GM23338 (cell line): ENCODE data around the gene TENT4A. TPM values are rescaled to one million over a fixed set of nuclear protein-coding genes. Genes with fewer than 3 reads are reported as not detected.

Experiments
- ATAC-seq: fragments of 200-7000 bp; cut with Tn5 transposase; 3 replicates; pipeline ENCODE4 v1.9.1; 2020
- DNase-seq: peaks from one replicate; pipeline ENCODE4 v3.0.0-alpha.2; 2015; ENCODE audit warnings: low spot score
- H2AFZ ChIP-seq: fragments of 200-600 bp; sonication (generic); 2 replicates; pipeline ENCODE4 v1.8.0; 2016; ENCODE audit warnings: antibody characterized with exemption, mild to moderate bottlenecking, moderate library complexity
- H3F3A ChIP-seq: fragments of 200-600 bp; sonication (generic); replicated peaks from 2 replicates; pipeline ENCODE4 v1.8.0; 2017; ENCODE audit warnings: antibody characterized with exemption, mixed run types, low read depth
- H3K27ac ChIP-seq: fragments of 200-600 bp; sonication (generic); 2 replicates; pipeline ENCODE4 v1.6.1; 2016; ENCODE audit warnings: low read depth
- H3K27me3 ChIP-seq: fragments of 200-600 bp; sonication (generic); 2 replicates; pipeline ENCODE4 v1.8.0; 2016; ENCODE audit warnings: mild to moderate bottlenecking, mixed run types, moderate library complexity; ENCODE audit not compliant: insufficient read depth
- H3K36me3 ChIP-seq: fragments of 200-600 bp; sonication (generic); 2 replicates; pipeline ENCODE4 v1.8.0; 2016; ENCODE audit warnings: mild to moderate bottlenecking; ENCODE audit not compliant: insufficient read depth
- H3K4me1 ChIP-seq: fragments of 200-600 bp; sonication (generic); 2 replicates; pipeline ENCODE4 v1.8.0; 2016; ENCODE audit warnings: mild to moderate bottlenecking, moderate library complexity; ENCODE audit not compliant: insufficient read depth
- H3K4me2 ChIP-seq: fragments of 200-600 bp; sonication (generic); 2 replicates; pipeline ENCODE4 v1.7.1; 2017; ENCODE audit warnings: mixed run types
- H3K4me3 ChIP-seq: fragments of 200-600 bp; sonication (generic); 2 replicates; pipeline ENCODE4 v1.6.1; 2016; ENCODE audit warnings: mixed run types
- H3K79me2 ChIP-seq: fragments of 200-600 bp; sonication (generic); replicated peaks from 2 replicates; pipeline ENCODE4 v1.8.0; 2017; ENCODE audit warnings: mild to moderate bottlenecking; ENCODE audit not compliant: insufficient read depth
- H3K9me2 ChIP-seq: fragments of 200-600 bp; sonication (generic); 2 replicates; pipeline ENCODE4 v1.8.0; 2017; ENCODE audit not compliant: insufficient read depth
- H4K20me1 ChIP-seq: fragments of 200-600 bp; sonication (generic); replicated peaks from 2 replicates; pipeline ENCODE4 v1.8.0; 2017; ENCODE audit warnings: mild to moderate bottlenecking; ENCODE audit not compliant: insufficient read depth
- H3K27ac Mint-ChIP-seq: 2 replicates; pipeline ENCODE4 v1.8.0; 2020; ENCODE audit warnings: inconsistent platforms, mild to moderate bottlenecking, moderate library complexity, mixed read lengths
- H3K27me3 Mint-ChIP-seq: 3 replicates; pipeline ENCODE4 v1.8.0; 2022; ENCODE audit warnings: low read depth, mild to moderate bottlenecking, moderate library complexity, mixed read lengths, inconsistent platforms; ENCODE audit not compliant: insufficient read depth, poor library complexity
- H3K36me3 Mint-ChIP-seq: 3 replicates; pipeline ENCODE4 v1.8.0; 2021; ENCODE audit warnings: low read depth, mild to moderate bottlenecking, inconsistent platforms, moderate library complexity, mixed read lengths
- H3K4me1 Mint-ChIP-seq: 3 replicates; pipeline ENCODE4 v1.8.0; 2020; ENCODE audit warnings: mild to moderate bottlenecking, inconsistent platforms, mixed read lengths
- H3K4me3 Mint-ChIP-seq: 3 replicates; pipeline ENCODE4 v1.8.0; 2021; ENCODE audit warnings: moderate library complexity, mild to moderate bottlenecking, inconsistent platforms, mixed read lengths
- H3K9me3 Mint-ChIP-seq: 3 replicates; pipeline ENCODE4 v1.8.0; 2020; ENCODE audit warnings: moderate library complexity, mild to moderate bottlenecking, inconsistent platforms, mixed read lengths
- CREB1 ChIP-seq: fragments of 250-450 bp; sonication (Bioruptor Pico); IDR thresholded peaks from 2 replicates; pipeline ENCODE4 v1.5.0; 2020; ENCODE audit warnings: low read depth, mild to moderate bottlenecking, moderate library complexity
- CTCF ChIP-seq, 2 experiments: fragments of 200-600 bp in 1 of 2; sonication (generic) in 1 of 2; conservative IDR thresholded peaks; 2 replicates each; pipeline versions ENCODE4 v1.5.1 to v1.6.1; 2016 to 2017; ENCODE audit warnings: antibody characterized with exemption in 2 of 2, low read depth in 2 of 2, mild to moderate bottlenecking in 2 of 2, moderate library complexity in 1 of 2
- ETS1 ChIP-seq: IDR thresholded peaks from 2 replicates; pipeline ENCODE4 v1.6.1; 2016; ENCODE audit warnings: antibody characterized with exemption
- EZH2 ChIP-seq: fragments of 200-600 bp; sonication (generic); IDR thresholded peaks from one replicate; pipeline ENCODE4 v1.8.0; 2017; ENCODE audit warnings: antibody characterized with exemption, mild to moderate bottlenecking, low read depth; ENCODE audit not compliant: unreplicated experiment
- EZH2phosphoT487 ChIP-seq: fragments of 200-600 bp; sonication (generic); IDR thresholded peaks from one replicate; pipeline ENCODE4 v1.8.1; 2018; ENCODE audit warnings: antibody characterized with exemption; ENCODE audit not compliant: unreplicated experiment
- JUNB ChIP-seq: IDR thresholded peaks from one replicate; pipeline ENCODE4 v1.6.1; 2016; ENCODE audit warnings: antibody characterized with exemption; ENCODE audit not compliant: unreplicated experiment
- NANOG ChIP-seq: IDR thresholded peaks from 2 replicates; pipeline ENCODE4 v1.6.1; 2016; ENCODE audit warnings: antibody characterized with exemption, borderline replicate concordance
- POLR2AphosphoS5 ChIP-seq: IDR thresholded peaks from 2 replicates; pipeline ENCODE4 v1.6.1; 2016; ENCODE audit warnings: antibody characterized with exemption, low read depth
- STAT1 ChIP-seq: IDR thresholded peaks from one replicate; pipeline ENCODE4 v1.6.1; 2016; ENCODE audit warnings: antibody characterized with exemption; ENCODE audit not compliant: unreplicated experiment
- ZNF114 ChIP-seq: fragments of 250-450 bp; sonication (Bioruptor Pico); IDR thresholded peaks from 2 replicates; pipeline ENCODE4 v1.5.0; 2020; ENCODE audit warnings: mild to moderate bottlenecking, moderate library complexity
- ZNF331 ChIP-seq: fragments of 250-450 bp; sonication (Bioruptor Pico); IDR thresholded peaks from 2 replicates; pipeline ENCODE4 v1.5.0; 2020; ENCODE audit warnings: low read depth, mild to moderate bottlenecking, moderate library complexity
- ZNF462 ChIP-seq: fragments of 250-450 bp; sonication (Bioruptor Pico); IDR thresholded peaks from 2 replicates; pipeline ENCODE4 v1.5.0; 2020; ENCODE audit warnings: mild to moderate bottlenecking, moderate library complexity
- polyA plus RNA-seq: library from polyadenylated mRNA; unstranded; fragments of >200 nt; fragmentation: Nextera tagmentation; extraction: Ambion mirVana; gene quantifications from 2 replicates; pipeline ENCODE4 v1.2.1, GENCODE V29; 2016
- total RNA-seq: library from RNA; depleted of rRNA; stranded (reverse); fragments of >200 nt; shearing (Covaris generic); gene quantifications from 2 replicates; pipeline ENCODE4 v1.2.3, GENCODE V29; 2014
- TF ChIP-seq, protein P1 (sequence below): IDR thresholded peaks from one replicate; pipeline ENCODE4 v1.6.1; 2018; ENCODE audit warnings: antibody characterized with exemption; ENCODE audit not compliant: unreplicated experiment

TENT4A gene
- total and polyA plus RNA-seq, 2 experiments from 2014 or later: 5.3 to 24.0 TPM

DNA sequence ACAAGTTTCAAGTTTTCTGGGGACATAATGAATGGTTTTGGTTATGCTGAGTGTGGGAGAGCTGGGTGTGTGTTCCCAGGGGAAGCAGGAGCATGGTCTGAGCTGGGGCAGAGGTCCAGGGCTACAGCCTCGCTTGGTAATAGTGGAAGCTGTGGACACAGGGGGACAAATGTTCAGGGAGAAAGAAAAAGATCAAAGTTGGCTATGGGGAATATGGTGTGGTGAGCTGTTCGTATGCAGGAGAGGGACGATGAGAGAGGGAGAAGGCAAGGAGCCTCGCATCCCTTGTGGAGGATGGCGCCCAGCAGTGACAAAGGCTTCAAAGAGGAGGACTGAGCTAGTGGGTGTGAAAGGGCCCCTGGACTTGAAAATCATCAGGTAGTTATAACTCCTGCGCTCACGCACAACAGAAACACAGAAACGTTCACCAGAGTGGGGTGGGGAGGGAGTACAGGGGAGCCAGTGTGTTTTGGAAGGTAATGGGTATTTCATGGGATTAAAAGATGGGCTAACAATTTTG is 77.2 kb downstream of the TENT4A start:
- no peak overlapping the region for H3K27ac ChIP-seq
- TF ChIP-seq CTCF (conservative IDR thresholded peaks at IDR 0.05; ENCODE audit: low read depth in 2 of 2) (no peak), NANOG (no peak), EZH2 (no peak), STAT1 (no peak), ZNF462 (CRISPR knock-in tag) (no peak), ZNF114 (no peak), JUNB (no peak), CREB1 (no peak), ZNF331 (CRISPR knock-in tag) (no peak), EZH2phosphoT487 (no peak), POLR2AphosphoS5 (no peak), ETS1 (no peak)
- TF ChIP-seq, protein P1, sequence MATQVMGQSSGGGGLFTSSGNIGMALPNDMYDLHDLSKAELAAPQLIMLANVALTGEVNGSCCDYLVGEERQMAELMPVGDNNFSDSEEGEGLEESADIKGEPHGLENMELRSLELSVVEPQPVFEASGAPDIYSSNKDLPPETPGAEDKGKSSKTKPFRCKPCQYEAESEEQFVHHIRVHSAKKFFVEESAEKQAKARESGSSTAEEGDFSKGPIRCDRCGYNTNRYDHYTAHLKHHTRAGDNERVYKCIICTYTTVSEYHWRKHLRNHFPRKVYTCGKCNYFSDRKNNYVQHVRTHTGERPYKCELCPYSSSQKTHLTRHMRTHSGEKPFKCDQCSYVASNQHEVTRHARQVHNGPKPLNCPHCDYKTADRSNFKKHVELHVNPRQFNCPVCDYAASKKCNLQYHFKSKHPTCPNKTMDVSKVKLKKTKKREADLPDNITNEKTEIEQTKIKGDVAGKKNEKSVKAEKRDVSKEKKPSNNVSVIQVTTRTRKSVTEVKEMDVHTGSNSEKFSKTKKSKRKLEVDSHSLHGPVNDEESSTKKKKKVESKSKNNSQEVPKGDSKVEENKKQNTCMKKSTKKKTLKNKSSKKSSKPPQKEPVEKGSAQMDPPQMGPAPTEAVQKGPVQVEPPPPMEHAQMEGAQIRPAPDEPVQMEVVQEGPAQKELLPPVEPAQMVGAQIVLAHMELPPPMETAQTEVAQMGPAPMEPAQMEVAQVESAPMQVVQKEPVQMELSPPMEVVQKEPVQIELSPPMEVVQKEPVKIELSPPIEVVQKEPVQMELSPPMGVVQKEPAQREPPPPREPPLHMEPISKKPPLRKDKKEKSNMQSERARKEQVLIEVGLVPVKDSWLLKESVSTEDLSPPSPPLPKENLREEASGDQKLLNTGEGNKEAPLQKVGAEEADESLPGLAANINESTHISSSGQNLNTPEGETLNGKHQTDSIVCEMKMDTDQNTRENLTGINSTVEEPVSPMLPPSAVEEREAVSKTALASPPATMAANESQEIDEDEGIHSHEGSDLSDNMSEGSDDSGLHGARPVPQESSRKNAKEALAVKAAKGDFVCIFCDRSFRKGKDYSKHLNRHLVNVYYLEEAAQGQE: no peak

More for the DNA sequence above, 77.2 kb downstream of the TENT4A start:
- Mint-ChIP-seq H3K4me1 (0 out of 3 replicates have a peak, but pooled peaks cover 3% of the 10 kb centered on the region), H3K36me3 (no peaks in the 10 kb centered on the region), H3K9me3 (no peaks in the 10 kb centered on the region; the same call in 2 of the 3 replicates), H3K27ac (no peak overlapping the region), H3K4me3 (no peak overlapping the region), H3K27me3 (peaks cover 5% of the 10 kb centered on the region)
- no peaks in the 10 kb centered on the region for H3K4me1 ChIP-seq
- no peaks in the 10 kb centered on the region for H3K27me3 ChIP-seq
- H3K4me2 ChIP-seq: no peak overlapping the region
- ATAC-seq: no peak
- H3K36me3 ChIP-seq: no peaks in the 10 kb centered on the region
- H2AFZ ChIP-seq: peak overlapping the region; percentile 69; the same call in 1 of the 2 replicates
- H3K4me3 ChIP-seq: no peak overlapping the region
- no peak for DNase-seq
- H3K79me2 ChIP-seq: no peaks in the 10 kb centered on the region
- H3F3A ChIP-seq: no peaks in the 10 kb centered on the region
- H4K20me1 ChIP-seq: no peaks in the 10 kb centered on the region
- H3K9me2 ChIP-seq: no peaks in the 10 kb centered on the region; the same call in 1 of the 2 replicates
